SK-N-MC (cell line): Measurements from ENCODE around the gene SOX6.
A peak's percentile ranks its signal among the peaks of the same experiment; 100 is the strongest.

Source experiments
- DNase-seq: peaks from one replicate; pipeline ENCODE4 v3.0.0-alpha.2; 2011; ENCODE audit warnings: low read depth, low spot score
- H3K27ac ChIP-seq: fragments of 200-600 bp; sonication (generic); 2 replicates; pipeline ENCODE4 v1.5.1; 2016; ENCODE audit warnings: mixed run types
- H3K36me3 ChIP-seq: fragments of 200-600 bp; sonication (generic); 2 replicates; pipeline ENCODE4 v1.6.1; 2017; ENCODE audit warnings: antibody characterized with exemption, low read length, mixed read lengths; ENCODE audit not compliant: insufficient read depth
- H3K4me3 ChIP-seq: fragments of 200-600 bp; sonication (generic); 2 replicates; pipeline ENCODE4 v1.5.1; 2016
- H3K9ac ChIP-seq: fragments of 200-600 bp; sonication (generic); 2 replicates; pipeline ENCODE4 v1.8.0; 2017; ENCODE audit warnings: mixed run types, mixed read lengths; ENCODE audit not compliant: insufficient read length
- H3K9me3 ChIP-seq: fragments of 200-600 bp; sonication (generic); 2 replicates; pipeline ENCODE4 v1.6.1; 2017; ENCODE audit warnings: low read depth, mild to moderate bottlenecking, antibody characterized with exemption, low read length, moderate library complexity, mixed read lengths
- EZH2 ChIP-seq: fragments of 200-600 bp; sonication (generic); IDR thresholded peaks from one replicate; pipeline ENCODE4 v1.6.1; 2017; ENCODE audit warnings: antibody characterized with exemption
- FOXP2 ChIP-seq: optimal IDR thresholded peaks from 2 replicates; pipeline ENCODE3; 2011; ENCODE audit warnings: mild to moderate bottlenecking, moderate library complexity; ENCODE audit not compliant: insufficient read depth; ENCODE audit errors: extremely low read length, control extremely low read depth
- POLR2AphosphoS5 ChIP-seq: IDR thresholded peaks from 2 replicates; pipeline ENCODE4 v1.6.1; 2012; ENCODE audit warnings: mild to moderate bottlenecking, low read depth, low read length, borderline replicate concordance

Gene SOX6

DNA sequence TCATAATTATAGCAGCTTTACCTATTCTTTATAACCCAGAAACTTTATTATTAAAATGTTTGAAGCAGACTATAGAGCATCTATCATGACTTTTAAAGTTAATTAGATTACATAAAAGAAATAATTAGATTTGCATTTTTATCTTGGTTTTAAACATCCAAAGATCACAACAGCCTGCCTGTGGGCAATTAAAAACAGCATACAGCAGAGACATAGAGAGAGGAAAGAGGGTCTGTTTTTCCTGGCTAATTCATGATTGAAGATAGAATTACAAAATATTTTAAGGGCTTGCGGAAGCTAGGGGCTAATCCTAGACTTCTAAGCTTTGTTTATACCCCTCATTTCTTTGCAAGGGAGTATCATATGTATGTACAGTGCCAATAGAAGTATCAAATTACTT lies 178.1 kb downstream of the SOX6 start:
- DNase-seq = no peak
- H3K9me3 ChIP-seq = no peaks in the 10 kb centered on the region
- H3K36me3 ChIP-seq = peaks cover 16% of the 10 kb centered on the region
- TF ChIP-seq EZH2 = no peak
- TF ChIP-seq FOXP2 = no peak
- no peak for TF ChIP-seq POLR2AphosphoS5
- H3K27ac ChIP-seq = peak overlapping the region; percentile 77; the same call in 1 of the 2 replicates
- no peak overlapping the region for H3K9ac ChIP-seq
- H3K4me3 ChIP-seq = no peak overlapping the region

DNA sequence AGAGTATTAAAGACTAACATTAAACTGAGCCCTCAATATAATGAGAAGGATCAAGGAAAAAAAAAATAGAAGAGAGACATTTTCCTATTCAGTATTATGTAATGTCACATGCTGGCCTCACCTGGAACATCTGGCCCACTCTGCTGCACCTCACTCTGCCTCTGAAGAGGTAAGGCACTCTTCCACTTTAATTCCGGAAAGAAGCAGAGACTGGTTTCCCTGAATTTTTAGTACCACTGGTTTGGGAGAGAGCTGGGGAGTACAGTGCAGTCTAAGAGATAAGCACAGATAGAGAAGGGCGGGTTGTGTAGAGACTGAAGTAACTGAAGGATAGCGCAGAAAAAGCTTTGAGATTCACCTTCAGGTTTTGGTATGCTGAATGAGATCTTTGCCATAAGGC lies 178.7 kb downstream of the SOX6 start:
- TF ChIP-seq POLR2AphosphoS5 = no peak
- no peak for DNase-seq
- Histone ChIP-seq H3K9ac (no peak overlapping the region), H3K36me3 (peaks cover 14% of the 10 kb centered on the region), H3K9me3 (no peaks in the 10 kb centered on the region), H3K27ac (peak overlapping the region; percentile 40; the same call in 1 of the 2 replicates), H3K4me3 (no peak overlapping the region)

GRCh38 chr11:16173798-16174197 lies 182.5 kb downstream of the SOX6 start:
- Histone ChIP-seq H3K36me3 (peaks cover 19% of the 10 kb centered on the region), H3K27ac (no peak overlapping the region), H3K9me3 (no peaks in the 10 kb centered on the region), H3K9ac (no peak overlapping the region), H3K4me3 (no peak overlapping the region)
- no peak for DNase-seq
- TF ChIP-seq EZH2 (no peak), FOXP2 (no peak), POLR2AphosphoS5 (no peak)

DNA sequence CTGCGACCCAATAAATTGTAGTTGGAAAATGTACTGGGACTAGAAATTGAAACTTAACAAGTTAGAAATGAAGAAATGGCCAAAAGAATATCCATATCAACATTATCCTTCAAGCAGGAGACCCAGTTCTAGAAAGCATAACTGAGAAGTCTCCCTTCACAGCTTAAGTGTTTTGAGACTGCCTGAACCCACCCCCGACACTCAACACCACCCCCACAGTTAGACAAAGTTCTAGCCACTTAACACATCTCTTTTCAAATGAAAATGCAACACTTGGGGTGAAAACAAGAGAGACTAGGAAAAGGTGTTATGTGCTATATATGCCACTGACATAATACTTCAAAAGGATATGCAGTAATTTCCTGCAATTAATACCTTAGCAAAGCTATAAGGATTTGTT lies 184.5 kb downstream of the SOX6 start:
- no peak for DNase-seq
- H3K27ac ChIP-seq = peak overlapping the region; percentile 67; the same call in 1 of the 2 replicates
- TF ChIP-seq FOXP2 (no peak), EZH2 (no peak), POLR2AphosphoS5 (no peak)
- no peak overlapping the region for H3K4me3 ChIP-seq
- no peaks in the 10 kb centered on the region for H3K9me3 ChIP-seq
- peaks cover 27% of the 10 kb centered on the region for H3K36me3 ChIP-seq
- no peak overlapping the region for H3K9ac ChIP-seq

- TF ChIP-seq EZH2 (no peak), POLR2AphosphoS5 (peak; percentile 39; the same call in 1 of the 2 replicates)
- H3K9ac ChIP-seq = peak overlapping the region; percentile 18
- H3K27ac ChIP-seq = peak overlapping the region; percentile 90
- no peaks in the 10 kb centered on the region for H3K9me3 ChIP-seq
- no peak for DNase-seq
- H3K4me3 ChIP-seq = peak overlapping the region; percentile 22
- peaks cover 35% of the 10 kb centered on the region for H3K36me3 ChIP-seq
These were observed 186.1 kb downstream of the SOX6 start for GRCh38 chr11:16169956-16170847.

- Histone ChIP-seq H3K4me3 (peak overlapping the region; percentile 22; the same call in 1 of the 2 replicates), H3K9me3 (no peaks in the 10 kb centered on the region), H3K27ac (peak overlapping the region; percentile 90), H3K36me3 (peaks cover 39% of the 10 kb centered on the region), H3K9ac (no peak overlapping the region)
- no peak for DNase-seq
- TF ChIP-seq FOXP2 = no peak
- no peak for TF ChIP-seq POLR2AphosphoS5
- no peak for TF ChIP-seq EZH2
These were observed 186.8 kb downstream of the SOX6 start for GRCh38 chr11:16169541-16169940.

- no peak overlapping the region for H3K4me3 ChIP-seq
- no peak for TF ChIP-seq FOXP2
- TF ChIP-seq EZH2 = no peak
- no peak for TF ChIP-seq POLR2AphosphoS5
- no peak for DNase-seq
These were observed 188.4 kb downstream of the SOX6 start for GRCh38 chr11:16167706-16168487.

GRCh38 chr11:16166571-16166970 lies 189.8 kb downstream of the SOX6 start:
- Histone ChIP-seq H3K9me3 (no peaks in the 10 kb centered on the region), H3K4me3 (no peak overlapping the region), H3K9ac (no peak overlapping the region), H3K27ac (no peak overlapping the region; the same call in 1 of the 2 replicates), H3K36me3 (peaks cover 62% of the 10 kb centered on the region)
- no peak for DNase-seq
- no peak for TF ChIP-seq FOXP2
- TF ChIP-seq EZH2 = no peak
- no peak for TF ChIP-seq POLR2AphosphoS5

More at GRCh38 chr11:16167706-16168487, 188.4 kb downstream of the SOX6 start:
- Histone ChIP-seq H3K27ac (no peak overlapping the region), H3K9ac (no peak overlapping the region), H3K9me3 (no peaks in the 10 kb centered on the region), H3K36me3 (peaks cover 49% of the 10 kb centered on the region)
